Measurements from ENCODE around the gene TSSK6. TPM values are rescaled to one million over a fixed set of nuclear protein-coding genes. Genes with fewer than 3 reads are reported as not detected.

TSSK6 gene
- total RNA-seq, 1 donor from 2014 or later, result 0.77 TPM

GRCh38 chr19:19493841-19494546 is 21.4 kb downstream of the TSSK6 start:
- TF ChIP-seq CTCF (IDR thresholded peaks at IDR 0.05; ENCODE audit: borderline replicate concordance), result no peak
- no peak for DNase-seq
- intact Hi-C loops (cut with micrococcal nuclease), result loop anchor here (5.0 kb wide), 1 partner anchor 132 kb away; no protein-coding TSS in a partner anchor
- Histone ChIP-seq H3K4me1 (peaks cover 18% of the 10 kb centered on the region), H3K4me3 (no peak overlapping the region), H3K27ac (replicated peaks) (no peak overlapping the region), H3K36me3 (peaks cover 69% of the 10 kb centered on the region), H3K9me3 (replicated peaks) (no peaks in the 10 kb centered on the region), H3K27me3 (ENCODE audit: low read depth) (no peaks in the 10 kb centered on the region)

GRCh38 chr19:19492026-19492610 is 23.2 kb downstream of the TSSK6 start:
- Histone ChIP-seq H3K27ac (replicated peaks) (no peak overlapping the region), H3K27me3 (ENCODE audit: low read depth) (no peaks in the 10 kb centered on the region), H3K36me3 (peaks cover 50% of the 10 kb centered on the region), H3K9me3 (replicated peaks) (no peaks in the 10 kb centered on the region), H3K4me1 (peaks cover 35% of the 10 kb centered on the region), H3K4me3 (no peak overlapping the region)
- TF ChIP-seq CTCF (IDR thresholded peaks at IDR 0.05; ENCODE audit: borderline replicate concordance), result no peak
- intact Hi-C loops (cut with micrococcal nuclease), result loop anchor here (5.0 kb wide), 1 partner anchor 130 kb away; no protein-coding TSS in a partner anchor
- DNase-seq, result no peak

- Histone ChIP-seq H3K27ac (replicated peaks) (no peak overlapping the region), H3K9me3 (replicated peaks) (no peaks in the 10 kb centered on the region), H3K4me3 (no peak overlapping the region), H3K36me3 (peaks cover 44% of the 10 kb centered on the region), H3K4me1 (peaks cover 41% of the 10 kb centered on the region), H3K27me3 (ENCODE audit: low read depth) (no peaks in the 10 kb centered on the region)
- DNase-seq, result no peak
- intact Hi-C loops (cut with micrococcal nuclease), result loop anchor here (5.0 kb wide), 1 partner anchor 129 kb away; no protein-coding TSS in a partner anchor
- no peak for TF ChIP-seq CTCF (IDR thresholded peaks at IDR 0.05; ENCODE audit: borderline replicate concordance)
Measured at GRCh38 chr19:19491321-19492025, 23.9 kb downstream of the TSSK6 start.

- Histone ChIP-seq H3K9me3 (replicated peaks) (no peaks in the 10 kb centered on the region), H3K36me3 (peaks cover 34% of the 10 kb centered on the region), H3K27me3 (ENCODE audit: low read depth) (no peaks in the 10 kb centered on the region), H3K27ac (replicated peaks) (peak overlapping the region; percentile 80), H3K4me3 (peak overlapping the region; percentile 46), H3K4me1 (peaks cover 52% of the 10 kb centered on the region)
- DNase-seq, result peak; percentile 69
- intact Hi-C loops (cut with micrococcal nuclease), result loop anchor here (5.0 kb wide), 1 partner anchor 128 kb away; no protein-coding TSS in a partner anchor
- peak; percentile 90 for TF ChIP-seq CTCF (IDR thresholded peaks at IDR 0.05; ENCODE audit: borderline replicate concordance)
Measured at GRCh38 chr19:19490214-19490968, 25.0 kb downstream of the TSSK6 start.

GRCh38 chr19:19489804-19490204 is 25.5 kb downstream of the TSSK6 start:
- intact Hi-C loops (cut with micrococcal nuclease), result loop anchor here (5.0 kb wide), 1 partner anchor 128 kb away; no protein-coding TSS in a partner anchor
- Histone ChIP-seq H3K4me1 (peaks cover 58% of the 10 kb centered on the region), H3K4me3 (peak overlapping the region; percentile 46), H3K27ac (replicated peaks) (peak overlapping the region; percentile 80), H3K27me3 (ENCODE audit: low read depth) (no peaks in the 10 kb centered on the region), H3K9me3 (replicated peaks) (no peaks in the 10 kb centered on the region), H3K36me3 (peaks cover 29% of the 10 kb centered on the region)
- TF ChIP-seq CTCF (IDR thresholded peaks at IDR 0.05; ENCODE audit: borderline replicate concordance), result no peak
- DNase-seq, result no peak

Measured in left ventricle myocardium inferior (tissue), 1 donor.